GM12878 (cell line): ENCODE data around the gene GGPS1. TPM values are rescaled to one million over a fixed set of nuclear protein-coding genes. Genes with fewer than 3 reads are reported as not detected.
"Not testable (repeated sequence)": the region's sequence is repeated elsewhere in the genome, so short reads cannot be mapped to it uniquely, and the experiment has no call there.

Experiments
- ATAC-seq: fragments of 200-7000 bp; cut with Tn5 transposase; 3 replicates; pipeline ENCODE4 v1.9.1; 2020; ENCODE audit warnings: mild to moderate bottlenecking, moderate library complexity
- BruUV-seq: library from RNA; stranded (reverse); fragments of 400-500 nt; replicated peaks from 2 replicates; lab custom pipeline; 2021; lab: Mats Ljungman, UMichigan
- CTCF ChIA-PET: fragments of 300-600 bp; sonication (Branson Sonifier 250); formaldehyde crosslinking; extraction: SDS; loops from one replicate; lab custom pipeline; 2021; ENCODE audit warnings: inconsistent platforms; lab: Yijun Ruan, JAX
- POLR2A ChIA-PET: fragments of 350-600 bp; formaldehyde crosslinking; extraction: SDS; loops from one replicate; lab custom pipeline; 2021; ENCODE audit warnings: inconsistent platforms; lab: Charles Lee
- RAD21 ChIA-PET: fragments of 300-600 bp; sonication (Branson Sonifier 250); formaldehyde crosslinking; loops from one replicate; lab custom pipeline; 2023; ENCODE audit warnings: antibody characterized with exemption; ENCODE audit not compliant: unreplicated experiment; lab: Charles Lee
- SMC1A ChIA-PET: fragments of 300-600 bp; sonication (Branson Sonifier 250); formaldehyde crosslinking; loops from one replicate; lab custom pipeline; 2023; ENCODE audit not compliant: unreplicated experiment, uncharacterized antibody; lab: Charles Lee
- DNase-seq: peaks from one replicate; pipeline ENCODE4 v3.0.0-alpha.2; 2011; ENCODE audit warnings: low read depth, low spot score
- FAIRE-seq: peaks from 3 replicates; lab custom pipeline; 2011; peaks lifted over from hg19 to GRCh38; lab: Jason Lieb, UNC
- H2AFZ ChIP-seq: 2 replicates; pipeline ENCODE4 v1.6.0; 2011; ENCODE audit warnings: low read depth, low read length, control low read depth; ENCODE audit not compliant: control insufficient read depth
- H3K27ac ChIP-seq: 2 replicates; pipeline ENCODE4 v1.5.1; 2011; ENCODE audit warnings: control low read depth; ENCODE audit not compliant: control insufficient read depth, insufficient read depth
- H3K27me3 ChIP-seq, 2 experiments: replicated peaks in 1 of 2; 2 replicates each; pipeline versions ENCODE4 v1.6.0 to v1.6.1; 2011; ENCODE audit warnings: low read length in 1 of 2; ENCODE audit not compliant: control insufficient read depth in 2 of 2, insufficient read depth in 2 of 2
- H3K36me3 ChIP-seq, 2 experiments: 2 replicates each; pipeline ENCODE4 v1.5.1; 2011; ENCODE audit warnings: low read length in 1 of 2; ENCODE audit not compliant: control insufficient read depth in 2 of 2, insufficient read depth in 2 of 2
- H3K4me1 ChIP-seq: 2 replicates; pipeline ENCODE4 v1.6.1; 2011; ENCODE audit warnings: mild to moderate bottlenecking, low read length, moderate library complexity, mixed read lengths; ENCODE audit not compliant: control insufficient read depth, insufficient read depth
- H3K4me2 ChIP-seq: 2 replicates; pipeline ENCODE4 v1.6.0; 2011; ENCODE audit warnings: control low read depth; ENCODE audit not compliant: control insufficient read depth, insufficient read depth
- H3K4me3 ChIP-seq: fragments of 200-600 bp; sonication (generic); 2 replicates; pipeline ENCODE4 v1.5.1; 2016
- H3K79me2 ChIP-seq: 2 replicates; pipeline ENCODE4 v1.6.0; 2011; ENCODE audit warnings: low read length; ENCODE audit not compliant: control insufficient read depth, insufficient read depth
- H3K9ac ChIP-seq: 2 replicates; pipeline ENCODE4 v1.8.0; 2011; ENCODE audit warnings: low read length, control low read depth, mixed read lengths; ENCODE audit not compliant: control insufficient read depth, insufficient read depth
- H3K9me3 ChIP-seq: replicated peaks from 3 replicates; pipeline ENCODE4 v1.5.1; 2011; ENCODE audit warnings: mild to moderate bottlenecking, low read length; ENCODE audit not compliant: control insufficient read depth, insufficient read depth
- H4K20me1 ChIP-seq: 2 replicates; pipeline ENCODE4 v1.6.0; 2011; ENCODE audit not compliant: control insufficient read depth, insufficient read depth
- EED ChIP-seq: sonication (generic); IDR thresholded peaks from 2 replicates; pipeline ENCODE4 v1.6.1; 2016; ENCODE audit warnings: antibody characterized with exemption, low read depth
- KDM1A ChIP-seq: fragments of 200-600 bp; sonication (generic); IDR thresholded peaks from 2 replicates; pipeline ENCODE4 v1.6.1; 2016; ENCODE audit warnings: borderline replicate concordance
- POLR2AphosphoS2 ChIP-seq: IDR thresholded peaks from 2 replicates; pipeline ENCODE4 v1.6.1; 2011; ENCODE audit warnings: low read depth, mild to moderate bottlenecking, low read length, improper control_type of control experiment, moderate library complexity
- TBL1XR1 ChIP-seq: IDR thresholded peaks from 2 replicates; pipeline ENCODE4 v1.6.1; 2012; ENCODE audit warnings: low read depth, low read length, improper control_type of control experiment
- WRNIP1 ChIP-seq: IDR thresholded peaks from 2 replicates; pipeline ENCODE4 v1.6.1; 2011; ENCODE audit warnings: low read depth, low read length, improper control_type of control experiment, borderline replicate concordance
- WGBS: methylation state at CpG from one replicate; pipeline ENCODE4 v1.1.6; 2016; ENCODE audit warnings: low lambda C conversion rate; ENCODE audit not compliant: insufficient replicate concordance, insufficient coverage; ENCODE audit errors: missing lambda C conversion rate; 5-methylcytosine and 5-hydroxymethylcytosine counted together
- in situ Hi-C: fragments of 300-500 bp; cut with MboI; formaldehyde crosslinking; loops from 9 replicates; pipeline ENCODE4 v1.14.3; 2018; ENCODE audit warnings: mixed read lengths
- intact Hi-C: fragments of 100-400 bp; cut with micrococcal nuclease; formaldehyde crosslinking; loops from one replicate; pipeline ENCODE4 v1.14.2; 2022; ENCODE audit not compliant: unreplicated experiment
- polyA plus RNA-seq, 11 experiments: library from polyadenylated mRNA; depleted of rRNA in 4 of 11; unstranded in 6 of 11; stranded (reverse) in 5 of 11; fragments of >200 nt; fragmentation: Nextera tagmentation in 4 of 11; fragmentation: Illumina TruSeq in 1 of 11; extraction: Ambion mirVana in 4 of 11; extraction: Trizol in 1 of 11; gene quantifications; 1 replicate in 1 of 11; 2 replicates in 10 of 11; pipeline versions ENCODE4 v1.2.1 to v1.2.3, GENCODE V29; 2011 to 2016; ENCODE audit warnings: inconsistent platforms in 2 of 11, missing spikeins in 2 of 11, low read depth in 1 of 11
- total RNA-seq, 4 experiments: library from RNA; depleted of rRNA in 3 of 4; stranded (reverse); fragments of >200 nt in 3 of 4; fragmentation: Illumina TruSeq in 1 of 4; extraction: Trizol in 1 of 4; gene quantifications; 2 replicates each; pipeline versions ENCODE4 v1.2.1 to v1.2.3, GENCODE V29; 2013 to 2021
- TF ChIP-seq, protein P1 (sequence below): fragments of 150-350 bp; IDR thresholded peaks from 2 replicates; pipeline ENCODE4 v1.6.1; 2014; ENCODE audit warnings: mild to moderate bottlenecking, low read depth, low read length
- TF ChIP-seq, protein P2 (sequence below), 3 experiments: IDR thresholded peaks in 2 of 3; conservative IDR thresholded peaks in 1 of 3; 2 replicates each; pipeline ENCODE4 v1.5.1; 2011; ENCODE audit warnings: low read depth in 3 of 3, low read length in 3 of 3, mild to moderate bottlenecking in 3 of 3, control low read depth in 2 of 3, moderate library complexity in 2 of 3, inconsistent platforms in 1 of 3, mixed read lengths in 1 of 3; ENCODE audit not compliant: control insufficient read depth in 2 of 3, insufficient read depth in 1 of 3; ENCODE audit errors: extremely low read depth in 1 of 3
- TF ChIP-seq, protein P3 (sequence below): IDR thresholded peaks from 2 replicates; pipeline ENCODE4 v1.6.1; 2011; ENCODE audit warnings: borderline replicate concordance, low read depth, mild to moderate bottlenecking, moderate library complexity, mixed read lengths, low read length; ENCODE audit not compliant: insufficient read depth; ENCODE audit errors: extremely low read length

The GGPS1 gene
- total and polyA plus RNA-seq, 10 of the 15 experiments (the other 5 are each of a cell fraction or from before 2014, with no cell fraction given), result 15.1 to 36.0 (median 25.3) TPM

DNA sequence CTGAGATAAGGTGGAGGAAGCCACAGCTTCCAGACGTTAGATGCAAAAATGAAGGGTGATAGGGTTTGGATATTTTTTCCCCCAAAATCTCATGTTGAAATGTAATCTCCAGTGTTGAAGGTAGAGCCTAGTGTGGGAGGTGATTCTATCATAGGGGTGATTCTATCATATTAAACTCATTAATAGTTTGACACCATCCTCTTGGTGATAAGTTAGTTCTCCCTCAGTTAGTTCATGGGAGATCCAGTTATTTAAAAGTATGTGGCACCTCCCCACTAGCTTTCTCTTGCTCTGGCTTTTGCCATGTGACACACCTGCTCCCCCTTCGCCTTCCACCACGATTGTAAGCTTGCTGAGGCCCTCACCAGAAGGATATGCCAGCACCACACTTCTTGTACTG, 30.5 kb downstream of the GGPS1 start:
- Histone ChIP-seq H3K4me2 (no peak overlapping the region), H3K9me3 (no peaks in the 10 kb centered on the region), H3K4me3 (no peak overlapping the region), H4K20me1 (no peaks in the 10 kb centered on the region), H3K36me3 (no peaks in the 10 kb centered on the region), H3K27me3 (no peaks in the 10 kb centered on the region), H3K9ac (no peak overlapping the region)
- CTCF ChIA-PET, result interaction anchor here (0.6 to 1.8 kb wide), 3 partner anchors 9 to 780 kb away, joined by 3 to 6 read pairs (median 4); no protein-coding TSS in a partner anchor
- in situ Hi-C loops (no loop called here), intact Hi-C loops (no loop called here)
- WGBS, result 63% methylated on average over 3 of the region's 3 CpGs
- ATAC-seq, result no peak
- SMC1A ChIA-PET, result interaction anchor here (0.6 to 1.0 kb wide), 2 partner anchors 9 to 265 kb away, joined by 3 read pairs; no protein-coding TSS in a partner anchor
- FAIRE-seq, result no peak
- TF ChIP-seq EED (no peak), WRNIP1 (no peak), TBL1XR1 (no peak), POLR2AphosphoS2 (no peak), KDM1A (no peak)
- TF ChIP-seq, protein P1, sequence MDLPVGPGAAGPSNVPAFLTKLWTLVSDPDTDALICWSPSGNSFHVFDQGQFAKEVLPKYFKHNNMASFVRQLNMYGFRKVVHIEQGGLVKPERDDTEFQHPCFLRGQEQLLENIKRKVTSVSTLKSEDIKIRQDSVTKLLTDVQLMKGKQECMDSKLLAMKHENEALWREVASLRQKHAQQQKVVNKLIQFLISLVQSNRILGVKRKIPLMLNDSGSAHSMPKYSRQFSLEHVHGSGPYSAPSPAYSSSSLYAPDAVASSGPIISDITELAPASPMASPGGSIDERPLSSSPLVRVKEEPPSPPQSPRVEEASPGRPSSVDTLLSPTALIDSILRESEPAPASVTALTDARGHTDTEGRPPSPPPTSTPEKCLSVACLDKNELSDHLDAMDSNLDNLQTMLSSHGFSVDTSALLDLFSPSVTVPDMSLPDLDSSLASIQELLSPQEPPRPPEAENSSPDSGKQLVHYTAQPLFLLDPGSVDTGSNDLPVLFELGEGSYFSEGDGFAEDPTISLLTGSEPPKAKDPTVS, result no peak
- TF ChIP-seq, protein P2, sequence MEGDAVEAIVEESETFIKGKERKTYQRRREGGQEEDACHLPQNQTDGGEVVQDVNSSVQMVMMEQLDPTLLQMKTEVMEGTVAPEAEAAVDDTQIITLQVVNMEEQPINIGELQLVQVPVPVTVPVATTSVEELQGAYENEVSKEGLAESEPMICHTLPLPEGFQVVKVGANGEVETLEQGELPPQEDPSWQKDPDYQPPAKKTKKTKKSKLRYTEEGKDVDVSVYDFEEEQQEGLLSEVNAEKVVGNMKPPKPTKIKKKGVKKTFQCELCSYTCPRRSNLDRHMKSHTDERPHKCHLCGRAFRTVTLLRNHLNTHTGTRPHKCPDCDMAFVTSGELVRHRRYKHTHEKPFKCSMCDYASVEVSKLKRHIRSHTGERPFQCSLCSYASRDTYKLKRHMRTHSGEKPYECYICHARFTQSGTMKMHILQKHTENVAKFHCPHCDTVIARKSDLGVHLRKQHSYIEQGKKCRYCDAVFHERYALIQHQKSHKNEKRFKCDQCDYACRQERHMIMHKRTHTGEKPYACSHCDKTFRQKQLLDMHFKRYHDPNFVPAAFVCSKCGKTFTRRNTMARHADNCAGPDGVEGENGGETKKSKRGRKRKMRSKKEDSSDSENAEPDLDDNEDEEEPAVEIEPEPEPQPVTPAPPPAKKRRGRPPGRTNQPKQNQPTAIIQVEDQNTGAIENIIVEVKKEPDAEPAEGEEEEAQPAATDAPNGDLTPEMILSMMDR (IDR thresholded peaks at IDR 0.05 in 2 of 3, conservative IDR thresholded peaks at IDR 0.05 in 1 of 3; ENCODE audit: control insufficient read depth in 2 of 3, extremely low read depth in 1 of 3, insufficient read depth in 1 of 3, low read depth in 3 of 3, low read length in 3 of 3), result no peak
- TF ChIP-seq, protein P3, sequence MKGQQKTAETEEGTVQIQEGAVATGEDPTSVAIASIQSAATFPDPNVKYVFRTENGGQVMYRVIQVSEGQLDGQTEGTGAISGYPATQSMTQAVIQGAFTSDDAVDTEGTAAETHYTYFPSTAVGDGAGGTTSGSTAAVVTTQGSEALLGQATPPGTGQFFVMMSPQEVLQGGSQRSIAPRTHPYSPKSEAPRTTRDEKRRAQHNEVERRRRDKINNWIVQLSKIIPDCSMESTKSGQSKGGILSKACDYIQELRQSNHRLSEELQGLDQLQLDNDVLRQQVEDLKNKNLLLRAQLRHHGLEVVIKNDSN, result no peak
- TF ChIP-seq, all 136 proteins: peak for 0
- no peak overlapping the region for H2AFZ ChIP-seq
- no TSS peak for BruUV-seq
- H3K27ac ChIP-seq, result no peak overlapping the region
- H3K4me1 ChIP-seq, result no peaks in the 10 kb centered on the region
- ChIA-PET RAD21 (interaction anchor here (1.3 kb wide), 1 partner anchor 58 kb away, joined by 4 read pairs; no protein-coding TSS in a partner anchor), POLR2A (no interaction called here)
- no peak for DNase-seq
- H3K79me2 ChIP-seq, result no peaks in the 10 kb centered on the region

DNA sequence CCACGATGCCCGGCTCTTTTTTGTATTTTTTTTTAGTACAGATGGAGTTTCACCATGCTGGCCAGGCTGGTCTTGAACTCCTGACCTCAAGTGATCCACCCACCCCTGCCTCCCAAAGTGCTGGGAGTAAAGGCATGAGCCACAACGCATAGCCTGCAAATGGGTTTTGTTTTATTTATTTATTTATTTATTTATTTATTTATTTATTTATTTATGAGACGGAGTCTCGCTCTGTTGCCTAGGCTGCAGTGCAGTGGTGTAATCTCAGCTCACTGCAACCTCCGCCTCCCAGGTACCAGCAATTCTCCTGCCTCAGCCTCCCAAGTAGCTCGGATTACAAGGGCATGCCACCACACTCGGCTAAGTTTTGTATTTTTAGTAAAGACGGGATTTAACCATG, 35.8 kb downstream of the GGPS1 start:
- H3K27ac ChIP-seq, H3K9me3 ChIP-seq, H3K4me2 ChIP-seq, H3K36me3 ChIP-seq, BruUV-seq, H3K4me3 ChIP-seq, H3K79me2 ChIP-seq, ATAC-seq, intact Hi-C loops, H2AFZ ChIP-seq, SMC1A ChIA-PET, H3K4me1 ChIP-seq, H4K20me1 ChIP-seq, RAD21 ChIA-PET, DNase-seq, H3K9ac ChIP-seq, in situ Hi-C loops, H3K27me3 ChIP-seq, FAIRE-seq: not testable (repeated sequence)
- 88% methylated on average over 9 of the region's 9 CpGs for WGBS
- POLR2A ChIA-PET, result interaction anchor here (0.6 to 1.0 kb wide), 3 partner anchors 36 to 505 kb away, joined by 3 to 4 read pairs (median 3); partner anchors contain the start of genes ARID4B and GGPS1
- CTCF ChIA-PET, result interaction anchor here (0.6 to 0.8 kb wide), 2 partner anchors 33 to 57 kb away, joined by 3 read pairs; no protein-coding TSS in a partner anchor
